GM18505 (cell line): ENCODE measurements around the gene SPOUT1.
"Not testable (repeated sequence)": the region's sequence is repeated elsewhere in the genome, so short reads cannot be mapped to it uniquely, and the experiment has no call there.

Experiments used
- ATAC-seq: cut with Tn5 transposase; IDR thresholded peaks from one replicate; pipeline ENCODE4 v1.9.1; 2021; ENCODE audit not compliant: unreplicated experiment
- POLR2A ChIP-seq: IDR thresholded peaks from 4 replicates; pipeline ENCODE4 v1.6.1; 2011; ENCODE audit warnings: borderline replicate concordance; ENCODE audit not compliant: insufficient read depth, insufficient read length; ENCODE audit errors: extremely low read depth

The SPOUT1 gene, protein sequence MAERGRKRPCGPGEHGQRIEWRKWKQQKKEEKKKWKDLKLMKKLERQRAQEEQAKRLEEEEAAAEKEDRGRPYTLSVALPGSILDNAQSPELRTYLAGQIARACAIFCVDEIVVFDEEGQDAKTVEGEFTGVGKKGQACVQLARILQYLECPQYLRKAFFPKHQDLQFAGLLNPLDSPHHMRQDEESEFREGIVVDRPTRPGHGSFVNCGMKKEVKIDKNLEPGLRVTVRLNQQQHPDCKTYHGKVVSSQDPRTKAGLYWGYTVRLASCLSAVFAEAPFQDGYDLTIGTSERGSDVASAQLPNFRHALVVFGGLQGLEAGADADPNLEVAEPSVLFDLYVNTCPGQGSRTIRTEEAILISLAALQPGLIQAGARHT

GRCh38 chr9:128829477-128830251, at the start of gene SPOUT1:
Gene SPOUT1 (minus strand): TSS chr9:128829794. CDS start chr9:128829780, 14 bp downstream.
- peak; percentile 94 for ATAC-seq
- TF ChIP-seq POLR2A: peak; percentile 90

- ATAC-seq: no peak
- TF ChIP-seq POLR2A: no peak
These were observed 48.3 kb upstream of the SPOUT1 start for GRCh38 chr9:128877852-128878251.

DNA sequence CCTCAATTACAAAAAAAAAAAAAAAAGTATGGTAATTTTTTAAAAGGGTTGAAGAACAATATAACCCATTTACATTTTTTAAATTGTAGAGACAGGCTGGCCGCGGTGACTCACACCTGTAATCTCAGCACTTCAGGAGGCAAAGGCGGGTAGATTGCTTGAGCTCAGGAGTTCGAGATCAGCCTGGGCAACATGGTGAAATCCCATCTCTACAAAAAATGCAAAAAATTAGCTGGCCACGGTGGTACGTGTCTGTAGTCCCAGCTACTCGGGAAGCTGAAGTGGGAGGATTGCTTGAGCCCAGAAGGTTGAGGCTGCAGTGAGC, 41.3 kb upstream of the SPOUT1 start:
- ATAC-seq: not testable (repeated sequence)

DNA sequence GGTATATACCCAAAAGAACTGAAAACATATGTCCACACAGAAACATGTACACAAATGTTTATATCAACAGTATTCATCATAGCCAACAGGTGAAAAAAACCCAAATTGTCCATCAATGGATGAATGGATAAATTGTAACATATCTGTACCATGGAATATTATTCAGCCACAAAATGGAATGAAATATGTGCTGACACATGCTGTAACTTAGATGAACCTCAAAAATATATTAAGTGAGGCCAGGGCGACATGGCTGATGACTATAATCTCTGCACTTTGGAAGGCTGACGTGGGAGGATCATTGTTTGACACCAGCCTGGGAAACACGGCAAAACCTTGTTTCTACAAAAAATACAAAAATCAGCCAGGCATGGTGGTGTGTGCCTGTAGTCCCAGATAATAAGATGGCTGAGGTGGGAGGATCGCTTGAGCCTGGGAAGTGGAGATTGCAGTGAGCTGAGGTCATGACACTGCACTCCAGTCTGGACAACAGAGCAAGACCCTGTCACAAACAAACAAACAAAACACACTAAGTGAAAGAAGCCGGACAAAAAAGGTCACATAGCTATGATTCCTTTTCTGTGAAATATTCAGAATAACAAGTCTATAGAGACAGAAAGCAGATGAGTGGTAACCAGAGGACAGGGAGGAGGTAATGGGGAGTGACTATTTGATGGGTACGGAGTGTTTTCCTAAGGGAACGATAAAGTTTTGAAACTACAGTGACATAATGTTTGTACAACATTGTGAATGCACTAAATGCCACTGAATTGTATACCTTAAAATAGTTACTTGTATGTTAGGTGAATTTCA, 40.7 kb upstream of the SPOUT1 start:
- TF ChIP-seq POLR2A: no peak
- ATAC-seq: no peak

GRCh38 chr9:128863647-128864046, 34.1 kb upstream of the SPOUT1 start:
- ATAC-seq: no peak
- no peak for TF ChIP-seq POLR2A

GRCh38 chr9:128862401-128862851, 32.8 kb upstream of the SPOUT1 start:
- ATAC-seq: no peak
- no peak for TF ChIP-seq POLR2A

GRCh38 chr9:128861501-128861900, 31.9 kb upstream of the SPOUT1 start:
- no peak for TF ChIP-seq POLR2A
- ATAC-seq: no peak

DNA sequence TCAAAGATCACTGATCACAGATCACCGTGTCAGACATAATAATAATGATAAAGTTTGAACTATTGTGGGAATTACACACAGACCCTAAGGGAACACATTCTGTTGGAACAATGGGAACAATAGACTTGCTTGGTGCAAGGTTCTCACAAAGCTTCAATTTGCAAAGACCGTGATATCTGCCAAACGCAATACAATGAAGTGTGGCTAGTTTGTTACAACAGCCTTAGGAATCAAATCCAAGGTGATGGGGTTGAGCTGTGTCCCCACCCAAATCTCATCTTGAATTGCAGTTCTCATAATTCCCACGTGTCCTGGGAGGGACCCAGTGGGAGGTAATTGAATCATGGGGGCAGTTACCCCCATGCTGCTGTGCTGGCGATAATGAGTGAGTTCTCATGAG, 31.3 kb upstream of the SPOUT1 start:
- no peak for ATAC-seq
- no peak for TF ChIP-seq POLR2A

- not testable (repeated sequence) for ATAC-seq
These were observed 28.9 kb upstream of the SPOUT1 start for GRCh38 chr9:128858476-128858875.

DNA sequence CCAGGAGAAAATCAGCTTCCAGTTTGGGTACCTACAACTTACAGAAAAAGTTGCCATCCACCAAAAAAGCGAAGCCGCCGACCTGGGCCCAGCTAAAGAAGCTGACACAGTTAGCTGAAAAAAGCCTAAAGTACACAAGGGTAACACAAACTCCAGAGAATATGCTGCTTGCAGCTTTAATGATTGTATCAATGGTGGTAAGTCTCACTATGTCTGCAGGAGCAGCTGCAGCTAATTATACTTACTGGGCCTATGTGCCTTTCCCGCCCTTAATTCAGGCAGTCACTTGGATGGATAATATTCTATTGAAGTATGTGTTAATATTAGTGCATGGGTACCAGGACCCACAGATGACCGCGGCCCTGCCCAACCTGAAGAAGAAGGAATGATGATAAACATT, 24.9 kb upstream of the SPOUT1 start:
- not testable (repeated sequence) for ATAC-seq

DNA sequence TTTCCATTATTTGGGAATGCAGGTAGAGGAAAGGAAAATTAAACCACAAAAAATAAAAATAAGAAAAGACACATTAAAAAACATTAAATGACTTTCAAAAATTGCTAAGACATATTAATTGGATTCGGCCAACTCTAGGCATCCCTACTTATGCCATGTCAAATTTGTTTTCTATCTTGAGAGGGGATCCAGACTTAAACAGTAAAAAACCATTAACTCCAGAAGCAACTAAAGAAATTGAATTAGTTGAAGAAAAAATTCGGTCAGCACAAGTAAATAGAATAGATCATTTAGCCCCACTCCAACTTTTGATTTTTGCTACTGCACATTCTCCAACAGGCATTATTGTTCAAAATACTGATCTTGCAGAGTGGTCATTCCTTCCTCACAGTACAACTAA, 23.1 kb upstream of the SPOUT1 start:
- ATAC-seq: not testable (repeated sequence)

- ATAC-seq: not testable (repeated sequence)
These were observed 22.4 kb upstream of the SPOUT1 start for GRCh38 chr9:128851779-128852600.

- not testable (repeated sequence) for ATAC-seq
These were observed 21.4 kb upstream of the SPOUT1 start for GRCh38 chr9:128851024-128851423.

DNA sequence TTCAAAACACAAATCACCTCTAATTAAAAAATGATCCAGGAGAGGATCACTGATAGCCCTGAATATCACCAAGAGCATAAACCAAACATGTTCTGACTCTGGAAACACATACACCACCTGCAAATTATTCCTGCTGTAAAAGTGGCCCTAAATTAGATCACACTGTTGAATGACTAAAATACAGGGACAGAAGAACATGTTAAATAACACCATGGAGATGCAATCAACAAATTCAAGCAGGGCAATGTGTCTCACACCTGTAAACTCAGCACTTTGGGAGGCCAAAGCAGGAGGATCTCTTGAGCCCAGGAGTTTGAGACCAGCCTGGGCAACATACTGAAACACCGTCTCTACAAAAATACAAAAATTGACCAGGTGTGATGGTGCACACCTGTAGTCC, 18.2 kb upstream of the SPOUT1 start:
- no peak for TF ChIP-seq POLR2A
- ATAC-seq: no peak

DNA sequence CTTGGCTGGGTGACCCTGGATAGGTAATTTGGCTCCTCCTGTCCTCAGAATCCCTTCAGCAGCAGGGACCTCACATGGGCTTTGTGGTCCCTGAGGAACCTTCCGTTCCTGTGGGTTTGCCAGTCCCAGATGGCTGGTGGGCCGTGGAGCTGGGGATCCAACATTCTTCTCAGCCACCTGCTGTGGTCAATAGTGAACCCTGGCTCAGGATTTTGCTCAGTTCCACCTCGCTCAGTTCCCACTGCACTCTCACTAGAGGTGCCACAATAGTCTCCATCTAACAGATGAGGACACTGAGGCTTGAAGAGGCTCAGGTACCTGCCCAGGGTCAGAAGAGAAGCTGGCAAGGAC, 17.1 kb upstream of the SPOUT1 start:
- no peak for ATAC-seq
- TF ChIP-seq POLR2A: no peak
